Neural cell (in vitro differentiated cells): ENCODE data around the gene CACNA1H. TPM values are rescaled to one million over a fixed set of nuclear protein-coding genes. Genes with fewer than 3 reads are reported as not detected.

Experiments
- H2AFZ ChIP-seq: fragments of 200-600, 300-800 bp; sonication (generic), shearing (Covaris generic); 2 replicates; pipeline ENCODE4 v1.6.0; 2014; ENCODE audit warnings: low read depth, mild to moderate bottlenecking, antibody characterized with exemption, low read length, moderate library complexity
- H3F3A ChIP-seq: fragments of 200-600 bp; shearing (Covaris generic); 2 replicates; pipeline ENCODE4 v1.6.1; 2016; ENCODE audit warnings: mild to moderate bottlenecking, moderate library complexity, mixed read lengths, antibody characterized with exemption, low read length; ENCODE audit not compliant: insufficient read depth, poor library complexity, severe bottlenecking
- H3K27ac ChIP-seq: fragments of 200-600, 300-800 bp; sonication (generic), shearing (Covaris generic); 2 replicates; pipeline ENCODE4 v1.5.1; 2014; ENCODE audit warnings: mild to moderate bottlenecking, low read length, moderate library complexity
- H3K27me3 ChIP-seq: fragments of 300-800, 200-600 bp; sonication (generic), shearing (Covaris generic); 2 replicates; pipeline ENCODE4 v1.6.0; 2014; ENCODE audit warnings: mild to moderate bottlenecking, low read depth, low read length, moderate library complexity; ENCODE audit not compliant: insufficient read depth
- H3K36me3 ChIP-seq: fragments of 300-800, 200-600 bp; sonication (generic), shearing (Covaris generic); 2 replicates; pipeline ENCODE4 v1.5.1; 2014; ENCODE audit warnings: mild to moderate bottlenecking, antibody characterized with exemption, low read length, moderate library complexity; ENCODE audit not compliant: insufficient read depth
- H3K4me2 ChIP-seq: fragments of 300-800, 200-600 bp; sonication (generic), shearing (Covaris generic); 2 replicates; pipeline ENCODE4 v1.6.0; 2014; ENCODE audit warnings: mild to moderate bottlenecking, low read length
- H3K4me3 ChIP-seq: fragments of 300-800, 200-600 bp; sonication (generic), shearing (Covaris generic); 2 replicates; pipeline ENCODE4 v1.5.1; 2014; ENCODE audit warnings: mild to moderate bottlenecking, low read length, moderate library complexity
- H3K79me2 ChIP-seq: fragments of 200-600 bp; shearing (Covaris generic); replicated peaks from 2 replicates; pipeline ENCODE4 v1.6.0; 2014; ENCODE audit warnings: mild to moderate bottlenecking, low read length, moderate library complexity; ENCODE audit not compliant: insufficient read depth
- H3K9ac ChIP-seq: fragments of 300-800, 200-600 bp; sonication (generic), shearing (Covaris generic); 2 replicates; pipeline ENCODE4 v1.6.1; 2016; ENCODE audit warnings: mild to moderate bottlenecking, low read length, mixed read lengths
- H3K9me2 ChIP-seq: fragments of 200-600 bp; shearing (Covaris generic); 2 replicates; pipeline ENCODE4 v1.6.1; 2016; ENCODE audit warnings: mild to moderate bottlenecking, low read length, mixed read lengths; ENCODE audit not compliant: insufficient read depth
- H3K9me3 ChIP-seq: fragments of 200-600, 300-800 bp; sonication (generic), shearing (Covaris generic); 2 replicates; pipeline ENCODE4 v1.6.1; 2016; ENCODE audit warnings: mild to moderate bottlenecking, mixed run types, low read length, moderate library complexity, mixed read lengths
- H4K20me1 ChIP-seq: fragments of 200-600 bp; shearing (Covaris generic); 2 replicates; pipeline ENCODE4 v1.6.1; 2016; ENCODE audit warnings: mild to moderate bottlenecking, mixed run types; ENCODE audit not compliant: insufficient read depth
- EP300 ChIP-seq: fragments of 450-650 bp; conservative IDR thresholded peaks from 2 replicates; pipeline ENCODE4 v1.6.1; 2014; ENCODE audit warnings: antibody characterized with exemption, mild to moderate bottlenecking, moderate library complexity; ENCODE audit not compliant: poor library complexity, severe bottlenecking
- EZH2 ChIP-seq: fragments of 200-600, 300-800 bp; shearing (Covaris generic), sonication (generic); IDR thresholded peaks from 2 replicates; pipeline ENCODE4 v1.6.1; 2014; ENCODE audit warnings: antibody characterized with exemption, low read length, borderline replicate concordance, mild to moderate bottlenecking; ENCODE audit not compliant: insufficient read depth, poor library complexity, severe bottlenecking
- MXI1 ChIP-seq: fragments of 450-650 bp; conservative IDR thresholded peaks from 2 replicates; pipeline ENCODE4 v1.6.1; 2014; ENCODE audit warnings: antibody characterized with exemption, mild to moderate bottlenecking; ENCODE audit not compliant: poor library complexity, severe bottlenecking
- POLR2AphosphoS5 ChIP-seq: IDR thresholded peaks from 2 replicates; pipeline ENCODE4 v1.6.1; 2012
- RAD21 ChIP-seq: fragments of 450-650 bp; conservative IDR thresholded peaks from 2 replicates; pipeline ENCODE4 v1.6.1; 2014; ENCODE audit warnings: antibody characterized with exemption, mild to moderate bottlenecking, moderate library complexity
- REST ChIP-seq: IDR thresholded peaks from 2 replicates; pipeline ENCODE4 v1.6.1; 2012; ENCODE audit warnings: borderline replicate concordance
- SMC3 ChIP-seq: fragments of 450-650 bp; conservative IDR thresholded peaks from 2 replicates; pipeline ENCODE4 v1.6.1; 2014; ENCODE audit warnings: antibody characterized with exemption, mild to moderate bottlenecking, moderate library complexity; ENCODE audit not compliant: poor library complexity
- TAF1 ChIP-seq: IDR thresholded peaks from 2 replicates; pipeline ENCODE4 v1.6.1; 2012; ENCODE audit warnings: low read depth
- polyA plus RNA-seq: library from polyadenylated mRNA; depleted of rRNA; stranded (reverse); fragments of >200 nt; gene quantifications from 2 replicates; pipeline ENCODE4 v1.2.3, GENCODE V29; 2014
- TF ChIP-seq, protein P1 (sequence below): fragments of 450-650 bp; IDR thresholded peaks from 2 replicates; pipeline ENCODE4 v1.5.1; 2014; ENCODE audit warnings: antibody characterized with exemption, mild to moderate bottlenecking, moderate library complexity; ENCODE audit not compliant: poor library complexity, severe bottlenecking

Gene CACNA1H
- polyA plus RNA-seq, 1 donor from 2014 or later = 27.7 TPM

GRCh38 chr16:1130382-1130781 lies 22.5 kb upstream of the CACNA1H start:
- H3K9ac ChIP-seq = no peak overlapping the region
- H3K27ac ChIP-seq = no peak overlapping the region
- H3K9me3 ChIP-seq = no peaks in the 10 kb centered on the region
- no peaks in the 10 kb centered on the region for H3K36me3 ChIP-seq
- no peak overlapping the region for H2AFZ ChIP-seq
- H3K4me3 ChIP-seq = no peak overlapping the region
- H3K4me2 ChIP-seq = no peak overlapping the region
- TF ChIP-seq POLR2AphosphoS5 (no peak), RAD21 (no peak), SMC3 (no peak), TAF1 (no peak), EP300 (no peak), EZH2 (no peak), REST (no peak), MXI1 (no peak)
- TF ChIP-seq, protein P1, sequence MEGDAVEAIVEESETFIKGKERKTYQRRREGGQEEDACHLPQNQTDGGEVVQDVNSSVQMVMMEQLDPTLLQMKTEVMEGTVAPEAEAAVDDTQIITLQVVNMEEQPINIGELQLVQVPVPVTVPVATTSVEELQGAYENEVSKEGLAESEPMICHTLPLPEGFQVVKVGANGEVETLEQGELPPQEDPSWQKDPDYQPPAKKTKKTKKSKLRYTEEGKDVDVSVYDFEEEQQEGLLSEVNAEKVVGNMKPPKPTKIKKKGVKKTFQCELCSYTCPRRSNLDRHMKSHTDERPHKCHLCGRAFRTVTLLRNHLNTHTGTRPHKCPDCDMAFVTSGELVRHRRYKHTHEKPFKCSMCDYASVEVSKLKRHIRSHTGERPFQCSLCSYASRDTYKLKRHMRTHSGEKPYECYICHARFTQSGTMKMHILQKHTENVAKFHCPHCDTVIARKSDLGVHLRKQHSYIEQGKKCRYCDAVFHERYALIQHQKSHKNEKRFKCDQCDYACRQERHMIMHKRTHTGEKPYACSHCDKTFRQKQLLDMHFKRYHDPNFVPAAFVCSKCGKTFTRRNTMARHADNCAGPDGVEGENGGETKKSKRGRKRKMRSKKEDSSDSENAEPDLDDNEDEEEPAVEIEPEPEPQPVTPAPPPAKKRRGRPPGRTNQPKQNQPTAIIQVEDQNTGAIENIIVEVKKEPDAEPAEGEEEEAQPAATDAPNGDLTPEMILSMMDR = no peak
- H3K79me2 ChIP-seq = no peaks in the 10 kb centered on the region
- no peaks in the 10 kb centered on the region for H4K20me1 ChIP-seq
- no peaks in the 10 kb centered on the region for H3K9me2 ChIP-seq
- H3K27me3 ChIP-seq = no peaks in the 10 kb centered on the region
- no peaks in the 10 kb centered on the region for H3F3A ChIP-seq

DNA sequence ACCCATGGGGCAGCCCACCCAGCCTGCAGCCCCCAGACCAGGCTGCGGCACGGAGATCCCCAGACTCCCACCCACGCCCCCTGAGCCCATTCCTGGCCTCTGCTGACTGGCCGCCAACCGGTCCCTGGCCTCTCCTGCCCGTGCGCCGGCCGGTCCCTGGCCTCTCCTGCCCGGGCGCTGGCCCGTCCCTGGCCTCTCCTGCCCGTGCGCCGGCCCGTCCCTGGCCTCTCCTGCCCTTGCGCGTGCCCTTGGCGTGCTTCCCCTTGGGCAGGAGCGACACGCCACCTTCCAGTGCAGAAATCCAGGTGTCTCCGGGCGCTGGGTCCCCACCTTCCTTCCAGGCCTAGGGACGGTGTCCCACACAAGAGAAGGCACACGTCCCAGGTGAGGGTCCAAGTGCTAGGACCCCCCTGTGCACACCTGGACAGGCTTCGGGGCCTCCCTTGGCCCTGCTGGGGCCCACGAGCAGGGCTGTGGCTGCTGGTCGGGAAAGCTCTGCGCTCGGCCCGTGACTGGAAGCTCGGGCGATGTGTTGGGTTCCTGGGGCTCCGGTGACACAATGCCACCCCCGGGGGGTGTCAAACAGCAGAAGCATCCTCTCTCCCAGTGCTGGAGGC lies 21.4 kb upstream of the CACNA1H start:
- Histone ChIP-seq H3K9me2 (no peaks in the 10 kb centered on the region), H3K9me3 (no peaks in the 10 kb centered on the region), H3F3A (no peaks in the 10 kb centered on the region), H3K4me3 (no peak overlapping the region), H3K79me2 (no peaks in the 10 kb centered on the region), H4K20me1 (no peaks in the 10 kb centered on the region), H3K9ac (no peak overlapping the region), H2AFZ (no peak overlapping the region), H3K4me2 (no peak overlapping the region), H3K27me3 (no peaks in the 10 kb centered on the region), H3K27ac (no peak overlapping the region), H3K36me3 (no peaks in the 10 kb centered on the region)
- TF ChIP-seq RAD21 (no peak), SMC3 (no peak), MXI1 (no peak), EP300 (no peak), REST (no peak), EZH2 (no peak), TAF1 (no peak), POLR2AphosphoS5 (no peak)
- TF ChIP-seq, protein P1 = no peak
